Measurements from ENCODE around the gene MAGI2. TPM values are rescaled to one million over a fixed set of nuclear protein-coding genes. Genes with fewer than 3 reads are reported as not detected.

MAGI2 gene
- total RNA-seq, 2 donors from 2014 or later: 10.3 to 19.2 TPM

DNA sequence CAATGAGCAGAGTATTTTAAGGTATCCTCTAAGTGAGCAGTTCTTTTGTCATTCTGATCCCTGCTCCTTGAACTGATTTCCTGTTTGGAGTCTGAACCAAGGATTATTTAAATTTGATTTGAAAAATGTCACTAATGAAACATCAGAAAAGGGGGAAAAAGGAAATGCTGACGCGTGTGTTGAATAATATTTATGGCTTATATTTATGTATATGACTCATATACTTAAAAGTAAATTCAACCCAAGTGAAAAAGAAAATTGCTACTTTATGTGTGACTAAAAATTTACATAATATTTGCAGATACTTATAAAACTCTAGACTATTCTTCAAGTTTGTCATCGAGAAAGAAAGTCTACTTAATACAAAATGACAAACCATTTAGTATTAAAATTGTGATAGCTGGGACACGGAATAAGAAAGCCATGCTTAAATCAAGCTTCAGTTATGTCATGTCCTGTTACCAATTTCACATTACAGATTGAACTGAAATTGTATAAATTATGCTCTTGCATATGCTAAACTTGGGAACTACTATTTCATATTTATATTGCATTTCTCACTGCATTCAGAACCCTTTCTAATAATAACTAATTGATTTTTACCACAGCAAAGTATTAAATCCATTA is 649.9 kb downstream of the MAGI2 start:
- Histone ChIP-seq H3K27ac (ENCODE audit: low read depth, low read length) (no peak overlapping the region), H3K9me3 (ENCODE audit: control insufficient read depth, low read length) (no peaks in the 10 kb centered on the region), H3K9ac (ENCODE audit: extremely low read depth, low read length, poor library complexity, severe bottlenecking) (no peak overlapping the region), H3K27me3 (ENCODE audit: control insufficient read depth, insufficient read depth, low read length, poor library complexity, severe bottlenecking) (no peaks in the 10 kb centered on the region), H3K4me1 (ENCODE audit: control insufficient read depth, insufficient read depth, low read length) (no peaks in the 10 kb centered on the region), H3K36me3 (ENCODE audit: control insufficient read depth, insufficient read depth, low read length) (no peaks in the 10 kb centered on the region), H3K4me3 (ENCODE audit: low read length) (no peak overlapping the region)
- Mint-ChIP-seq H3K36me3 (ENCODE audit: low read depth) (no peaks in the 10 kb centered on the region), H3K27me3 (ENCODE audit: insufficient read depth) (no peaks in the 10 kb centered on the region), H3K9me3 (no peaks in the 10 kb centered on the region), H3K4me1 (no peaks in the 10 kb centered on the region), H3K27ac (no peak overlapping the region), H3K4me3 (no peak overlapping the region)
- WGBS, 2 experiments (ENCODE audit: insufficient coverage in 1 of 2, insufficient read length in 1 of 2): 94% methylated on average over 2 of the region's 4 CpGs; no CpG with 5 or more reads in 1 of the 2 experiments
- DNase-seq: no peak
- TF ChIP-seq, protein P1, sequence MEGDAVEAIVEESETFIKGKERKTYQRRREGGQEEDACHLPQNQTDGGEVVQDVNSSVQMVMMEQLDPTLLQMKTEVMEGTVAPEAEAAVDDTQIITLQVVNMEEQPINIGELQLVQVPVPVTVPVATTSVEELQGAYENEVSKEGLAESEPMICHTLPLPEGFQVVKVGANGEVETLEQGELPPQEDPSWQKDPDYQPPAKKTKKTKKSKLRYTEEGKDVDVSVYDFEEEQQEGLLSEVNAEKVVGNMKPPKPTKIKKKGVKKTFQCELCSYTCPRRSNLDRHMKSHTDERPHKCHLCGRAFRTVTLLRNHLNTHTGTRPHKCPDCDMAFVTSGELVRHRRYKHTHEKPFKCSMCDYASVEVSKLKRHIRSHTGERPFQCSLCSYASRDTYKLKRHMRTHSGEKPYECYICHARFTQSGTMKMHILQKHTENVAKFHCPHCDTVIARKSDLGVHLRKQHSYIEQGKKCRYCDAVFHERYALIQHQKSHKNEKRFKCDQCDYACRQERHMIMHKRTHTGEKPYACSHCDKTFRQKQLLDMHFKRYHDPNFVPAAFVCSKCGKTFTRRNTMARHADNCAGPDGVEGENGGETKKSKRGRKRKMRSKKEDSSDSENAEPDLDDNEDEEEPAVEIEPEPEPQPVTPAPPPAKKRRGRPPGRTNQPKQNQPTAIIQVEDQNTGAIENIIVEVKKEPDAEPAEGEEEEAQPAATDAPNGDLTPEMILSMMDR (conservative IDR thresholded peaks at IDR 0.05): no peak

DNA sequence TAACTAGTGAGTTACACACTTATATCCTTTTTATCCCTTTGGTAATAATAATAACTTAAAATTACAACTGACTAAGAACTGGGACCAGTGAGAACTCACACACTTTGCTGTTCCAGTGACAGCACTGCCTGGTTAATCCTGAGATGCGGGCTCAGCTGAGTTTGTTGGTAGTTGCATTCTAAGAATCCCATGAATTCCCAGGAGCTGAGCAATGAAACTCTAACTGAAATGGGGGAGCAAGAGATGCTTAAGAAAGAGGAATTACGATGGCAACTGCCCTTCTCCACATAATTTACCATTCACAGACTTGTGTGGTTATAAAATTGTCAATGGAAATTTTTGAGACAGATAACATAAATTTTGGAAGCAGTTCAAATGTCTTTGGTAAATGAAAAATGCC is 659.4 kb downstream of the MAGI2 start:
- Histone ChIP-seq H3K4me1 (ENCODE audit: control insufficient read depth, insufficient read depth, low read length) (no peaks in the 10 kb centered on the region), H3K27me3 (ENCODE audit: control insufficient read depth, insufficient read depth, low read length, poor library complexity, severe bottlenecking) (no peaks in the 10 kb centered on the region), H3K4me3 (ENCODE audit: low read length) (no peak overlapping the region), H3K36me3 (ENCODE audit: control insufficient read depth, insufficient read depth, low read length) (no peaks in the 10 kb centered on the region), H3K27ac (ENCODE audit: low read depth, low read length) (no peak overlapping the region), H3K9ac (ENCODE audit: extremely low read depth, low read length, poor library complexity, severe bottlenecking) (no peak overlapping the region), H3K9me3 (ENCODE audit: control insufficient read depth, low read length) (peaks cover 7% of the 10 kb centered on the region)
- 98 to 100% methylated on average over 1 of the region's 2 CpGs for WGBS, 2 experiments (ENCODE audit: insufficient coverage in 1 of 2, insufficient read length in 1 of 2)
- Mint-ChIP-seq H3K4me3 (no peak overlapping the region), H3K36me3 (ENCODE audit: low read depth) (no peaks in the 10 kb centered on the region), H3K27ac (no peak overlapping the region), H3K27me3 (ENCODE audit: insufficient read depth) (no peaks in the 10 kb centered on the region), H3K9me3 (peaks cover 7% of the 10 kb centered on the region), H3K4me1 (no peaks in the 10 kb centered on the region)
- no peak for DNase-seq
- TF ChIP-seq, protein P1 (conservative IDR thresholded peaks at IDR 0.05): no peak

DNA sequence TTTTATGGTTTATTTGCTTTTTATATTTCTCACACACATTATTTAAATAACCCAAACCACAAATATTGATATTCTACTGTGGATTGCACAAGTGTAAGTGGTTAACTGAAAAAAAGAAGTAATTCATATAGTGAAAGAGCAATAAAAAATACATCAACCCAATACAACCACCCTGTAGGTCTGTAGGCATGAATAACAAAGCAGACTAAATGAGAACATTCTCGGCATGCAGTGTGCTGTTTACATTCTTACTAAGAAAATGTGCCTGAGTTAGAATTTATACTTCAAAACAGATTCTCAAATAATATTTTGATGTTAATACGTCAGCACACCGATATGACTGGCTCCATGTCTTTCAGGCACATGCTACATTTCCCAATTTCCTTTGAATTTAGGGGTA is 660.8 kb downstream of the MAGI2 start:
- H3K4me3 Mint-ChIP-seq: no peak overlapping the region
- Histone ChIP-seq H3K4me3 (ENCODE audit: low read length) (no peak overlapping the region), H3K27ac (ENCODE audit: low read depth, low read length) (no peak overlapping the region), H3K36me3 (ENCODE audit: control insufficient read depth, insufficient read depth, low read length) (no peaks in the 10 kb centered on the region), H3K9ac (ENCODE audit: extremely low read depth, low read length, poor library complexity, severe bottlenecking) (no peak overlapping the region), H3K4me1 (ENCODE audit: control insufficient read depth, insufficient read depth, low read length) (no peaks in the 10 kb centered on the region), H3K9me3 (ENCODE audit: control insufficient read depth, low read length) (peaks cover 7% of the 10 kb centered on the region), H3K27me3 (ENCODE audit: control insufficient read depth, insufficient read depth, low read length, poor library complexity, severe bottlenecking) (no peaks in the 10 kb centered on the region)
- H3K9me3 Mint-ChIP-seq: peaks cover 7% of the 10 kb centered on the region
- H3K36me3 Mint-ChIP-seq (ENCODE audit: low read depth): no peaks in the 10 kb centered on the region
- TF ChIP-seq, protein P1 (conservative IDR thresholded peaks at IDR 0.05): no peak
- no peak overlapping the region for H3K27ac Mint-ChIP-seq
- 89 to 100% methylated on average over 2 to 3 of the region's 3 CpGs for WGBS, 2 experiments (ENCODE audit: insufficient coverage in 1 of 2, insufficient read length in 1 of 2)
- H3K27me3 Mint-ChIP-seq (ENCODE audit: insufficient read depth): no peaks in the 10 kb centered on the region
- H3K4me1 Mint-ChIP-seq: no peaks in the 10 kb centered on the region
- DNase-seq: no peak
